ENCODE results near the gene MUC20.
"Not testable (repeated sequence)": the region's sequence is repeated elsewhere in the genome, so short reads cannot be mapped to it uniquely, and the experiment has no call there.

The MUC20 gene

GRCh38 chr3:195771646-195772300, 51.0 kb downstream of the MUC20 start:
- Histone ChIP-seq H2AFZ (ENCODE audit: low read depth) (no peak overlapping the region), H3K4me3 (IDR thresholded peaks at IDR 0.05; ENCODE audit: insufficient read depth, low read depth, low read length) (no peak overlapping the region), H3K27ac (no peak overlapping the region), H3K9ac (no peak overlapping the region), H3K4me2 (no peak overlapping the region), H3K27me3 (ENCODE audit: insufficient read depth, low read depth) (peaks cover 10% of the 10 kb centered on the region; the same call in 1 of the 2 replicates), H4K20me1 (ENCODE audit: insufficient read depth) (no peaks in the 10 kb centered on the region), H3K36me3 (ENCODE audit: insufficient read depth) (no peaks in the 10 kb centered on the region), H3K4me1 (ENCODE audit: low read depth, poor library complexity, severe bottlenecking) (no peaks in the 10 kb centered on the region), H3K79me2 (ENCODE audit: insufficient read depth, low read depth) (no peaks in the 10 kb centered on the region)
- TF ChIP-seq CTCF (conservative IDR thresholded peaks at IDR 0.05; ENCODE audit: low read depth, low read length), result no peak

GRCh38 chr3:195773956-195774537, 53.3 kb downstream of the MUC20 start:
- H3K4me3 ChIP-seq (IDR thresholded peaks at IDR 0.05; ENCODE audit: insufficient read depth, low read depth, low read length), result no peak overlapping the region
- no peak overlapping the region for H2AFZ ChIP-seq (ENCODE audit: low read depth)
- no peak overlapping the region for H3K4me2 ChIP-seq
- H3K27ac ChIP-seq, result no peak overlapping the region
- H3K4me1 ChIP-seq (ENCODE audit: low read depth, poor library complexity, severe bottlenecking), result no peaks in the 10 kb centered on the region
- TF ChIP-seq CTCF (conservative IDR thresholded peaks at IDR 0.05; ENCODE audit: low read depth, low read length), result no peak
- H3K9ac ChIP-seq, result no peak overlapping the region
- H3K79me2 ChIP-seq (ENCODE audit: insufficient read depth, low read depth), result no peaks in the 10 kb centered on the region
- H3K36me3 ChIP-seq (ENCODE audit: insufficient read depth), result no peaks in the 10 kb centered on the region
- H4K20me1 ChIP-seq (ENCODE audit: insufficient read depth), result no peaks in the 10 kb centered on the region
- peaks cover 10% of the 10 kb centered on the region; the same call in 1 of the 2 replicates for H3K27me3 ChIP-seq (ENCODE audit: insufficient read depth, low read depth)

GRCh38 chr3:195774917-195775316, 54.1 kb downstream of the MUC20 start:
- H3K9ac ChIP-seq, result no peak overlapping the region
- TF ChIP-seq CTCF (conservative IDR thresholded peaks at IDR 0.05; ENCODE audit: low read depth, low read length), result peak; percentile 23; the same call in 1 of the 2 replicates
- H3K36me3 ChIP-seq (ENCODE audit: insufficient read depth), result no peaks in the 10 kb centered on the region
- no peaks in the 10 kb centered on the region for H3K4me1 ChIP-seq (ENCODE audit: low read depth, poor library complexity, severe bottlenecking)
- H3K27ac ChIP-seq, result no peak overlapping the region
- no peak overlapping the region for H3K4me2 ChIP-seq
- no peaks in the 10 kb centered on the region for H3K79me2 ChIP-seq (ENCODE audit: insufficient read depth, low read depth)
- H3K27me3 ChIP-seq (ENCODE audit: insufficient read depth, low read depth), result peaks cover 10% of the 10 kb centered on the region; the same call in 1 of the 2 replicates
- no peaks in the 10 kb centered on the region for H4K20me1 ChIP-seq (ENCODE audit: insufficient read depth)
- H3K4me3 ChIP-seq (IDR thresholded peaks at IDR 0.05; ENCODE audit: insufficient read depth, low read depth, low read length), result no peak overlapping the region
- H2AFZ ChIP-seq (ENCODE audit: low read depth), result no peak overlapping the region

DNA sequence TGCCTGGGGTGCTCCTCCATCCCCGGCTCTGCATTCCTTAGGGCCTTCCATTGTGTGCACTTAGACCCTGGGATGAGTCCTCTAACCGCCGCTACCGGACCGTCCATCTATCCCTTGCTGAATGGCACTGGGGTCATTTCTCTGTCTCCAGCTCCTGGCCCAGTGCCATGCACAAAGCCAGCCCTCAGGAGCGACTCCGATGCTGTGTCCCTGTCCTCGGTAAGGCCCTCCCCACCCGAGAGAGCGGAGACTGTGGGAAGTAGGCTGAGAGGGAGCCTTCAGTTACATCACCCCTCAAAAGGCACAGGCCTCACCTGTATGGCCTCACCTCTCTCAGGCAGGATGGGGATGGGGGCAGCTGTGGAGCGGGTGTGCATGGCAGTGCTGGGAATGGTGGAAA, 57.2 kb downstream of the MUC20 start:
- no peak overlapping the region for H3K9ac ChIP-seq
- H3K4me2 ChIP-seq, result no peak overlapping the region
- H3K27me3 ChIP-seq (ENCODE audit: insufficient read depth, low read depth), result peaks cover 10% of the 10 kb centered on the region; the same call in 1 of the 2 replicates
- TF ChIP-seq CTCF (conservative IDR thresholded peaks at IDR 0.05; ENCODE audit: low read depth, low read length), result no peak
- no peaks in the 10 kb centered on the region for H3K36me3 ChIP-seq (ENCODE audit: insufficient read depth)
- no peaks in the 10 kb centered on the region for H3K4me1 ChIP-seq (ENCODE audit: low read depth, poor library complexity, severe bottlenecking)
- H4K20me1 ChIP-seq (ENCODE audit: insufficient read depth), result no peaks in the 10 kb centered on the region
- no peak overlapping the region for H2AFZ ChIP-seq (ENCODE audit: low read depth)
- H3K4me3 ChIP-seq (IDR thresholded peaks at IDR 0.05; ENCODE audit: insufficient read depth, low read depth, low read length), result no peak overlapping the region
- no peak overlapping the region for H3K27ac ChIP-seq
- H3K79me2 ChIP-seq (ENCODE audit: insufficient read depth, low read depth), result no peaks in the 10 kb centered on the region

DNA sequence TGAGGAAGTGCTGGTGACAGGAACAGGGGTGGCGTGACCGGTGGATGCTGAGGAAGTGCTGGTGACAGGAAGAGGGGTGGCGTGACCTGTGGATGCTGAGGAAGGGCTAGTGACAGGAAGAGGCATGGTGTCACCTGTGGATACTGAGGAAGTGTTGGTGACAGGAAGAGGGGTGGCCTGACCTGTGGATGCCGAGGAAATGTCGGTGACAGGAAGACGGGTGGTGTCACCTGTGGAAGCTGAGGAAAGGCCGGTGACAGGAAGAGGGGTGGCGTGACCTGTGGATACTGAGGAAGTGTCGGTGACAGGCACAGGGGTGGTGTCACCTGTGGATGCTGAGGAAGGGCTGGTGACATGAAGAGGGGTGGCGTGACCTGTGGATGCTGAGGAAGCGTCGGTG, 60.5 kb downstream of the MUC20 start:
- not testable (repeated sequence) for H3K4me1 ChIP-seq (ENCODE audit: low read depth, poor library complexity, severe bottlenecking); H3K4me3 ChIP-seq (IDR thresholded peaks at IDR 0.05; ENCODE audit: insufficient read depth, low read depth, low read length); H3K36me3 ChIP-seq (ENCODE audit: insufficient read depth); H3K27ac ChIP-seq; H2AFZ ChIP-seq (ENCODE audit: low read depth); H4K20me1 ChIP-seq (ENCODE audit: insufficient read depth); H3K9ac ChIP-seq; H3K27me3 ChIP-seq (ENCODE audit: insufficient read depth, low read depth); H3K79me2 ChIP-seq (ENCODE audit: insufficient read depth, low read depth); H3K4me2 ChIP-seq

Data from KMS-11 (cell line).